GM20431 (cell line): ENCODE results near the gene SLITRK3.
"Not testable (repeated sequence)": the region's sequence is repeated elsewhere in the genome, so short reads cannot be mapped to it uniquely, and the experiment has no call there.

Experiments used
- in situ Hi-C: fragments of 300-500 bp; cut with MseI, MboI; formaldehyde crosslinking; loops from one replicate; pipeline ENCODE4 v1.15.0; 2020; ENCODE audit warnings: low sequenced_read_pairs; ENCODE audit not compliant: unreplicated experiment

SLITRK3 gene

DNA sequence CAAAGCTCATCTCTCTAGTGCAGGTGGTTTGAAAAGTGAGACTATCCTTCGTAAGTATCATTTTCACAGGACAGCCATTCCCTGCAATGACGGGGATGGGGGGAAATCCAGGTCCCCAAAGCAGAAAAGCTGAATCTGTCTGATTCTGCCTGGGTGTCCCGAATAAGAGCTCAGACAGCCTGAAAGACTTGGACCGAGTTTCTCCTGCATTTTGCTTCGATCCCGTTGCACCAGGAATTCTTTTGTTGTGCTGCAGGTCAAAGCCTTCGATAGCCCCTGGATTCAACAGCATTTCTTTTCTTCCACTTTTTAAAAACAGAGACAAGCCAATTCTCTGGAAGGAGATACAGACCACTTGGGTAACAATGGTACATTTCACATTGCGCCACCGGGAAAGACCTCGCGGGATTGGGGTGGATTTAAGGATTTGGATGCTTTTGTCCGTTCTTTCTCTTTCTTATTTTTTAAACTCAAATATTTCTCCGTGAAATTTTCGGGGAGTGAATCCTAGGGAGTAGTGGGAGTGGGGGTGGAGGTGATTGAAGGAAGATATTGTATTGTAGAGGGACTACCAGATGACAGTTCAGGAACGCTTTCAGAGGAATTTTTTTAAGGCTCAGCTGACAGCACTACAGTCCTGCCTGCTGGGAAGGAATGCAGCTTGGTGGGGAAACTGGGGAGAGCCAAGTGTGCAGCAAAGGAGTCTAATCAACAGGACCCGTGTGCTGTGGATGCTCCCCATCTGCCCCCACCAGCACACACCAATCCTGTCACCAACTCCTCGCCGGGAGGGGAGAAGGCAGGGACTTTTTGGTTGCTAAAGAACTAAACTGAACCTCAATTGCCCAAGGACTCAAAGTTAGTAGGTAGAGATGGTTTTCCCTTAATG, 2.6 kb downstream of the SLITRK3 start:
- in situ Hi-C loops = no loop called here

DNA sequence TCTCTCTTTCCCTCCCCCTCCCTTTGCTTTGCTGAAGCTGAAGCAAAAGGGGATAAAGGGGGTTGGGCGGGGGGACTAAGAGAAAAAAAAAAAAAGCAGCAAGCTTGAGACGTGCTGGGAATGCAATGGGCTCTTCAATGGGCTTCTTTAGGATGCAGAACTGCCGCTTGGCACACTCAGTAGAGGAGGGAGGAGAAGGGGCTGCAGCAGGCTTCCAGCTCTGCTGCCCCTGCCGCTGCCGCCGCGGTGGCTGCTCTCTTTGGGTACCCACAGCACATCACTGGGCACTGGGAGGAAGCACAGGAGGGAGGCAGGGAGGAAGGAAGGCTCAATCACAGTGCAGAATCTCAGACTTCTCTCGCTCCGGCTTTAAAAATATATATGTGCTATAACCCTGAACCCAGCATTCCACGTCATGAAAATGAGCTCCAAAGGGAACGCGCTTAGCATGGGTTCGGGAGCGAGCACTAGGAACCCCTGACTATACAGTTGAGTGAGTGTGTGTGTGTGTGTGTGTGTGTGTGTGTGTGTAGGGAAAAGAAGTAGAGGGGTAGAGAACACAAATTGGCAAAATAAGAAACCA, 3.5 kb downstream of the SLITRK3 start:
- in situ Hi-C loops = no loop called here

DNA sequence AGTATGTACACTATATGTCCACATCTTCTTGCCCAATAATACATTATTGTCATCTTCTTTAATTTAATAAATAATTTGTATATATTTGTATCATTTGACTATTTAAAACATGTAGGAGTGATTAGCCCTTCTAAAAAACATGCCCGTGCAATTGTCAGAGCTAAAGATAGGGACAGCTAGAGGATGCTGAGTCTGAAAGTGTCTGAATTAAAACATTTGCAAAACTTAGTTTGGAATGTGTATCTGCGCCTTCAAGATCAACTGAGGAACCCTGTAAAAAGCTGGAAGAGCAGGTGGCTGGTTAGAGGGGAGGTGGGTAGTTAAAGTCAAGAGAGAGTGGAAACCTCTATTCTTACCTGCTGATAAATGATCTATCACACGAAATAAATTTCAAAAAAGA, 4.7 kb downstream of the SLITRK3 start:
- in situ Hi-C loops = no loop called here

DNA sequence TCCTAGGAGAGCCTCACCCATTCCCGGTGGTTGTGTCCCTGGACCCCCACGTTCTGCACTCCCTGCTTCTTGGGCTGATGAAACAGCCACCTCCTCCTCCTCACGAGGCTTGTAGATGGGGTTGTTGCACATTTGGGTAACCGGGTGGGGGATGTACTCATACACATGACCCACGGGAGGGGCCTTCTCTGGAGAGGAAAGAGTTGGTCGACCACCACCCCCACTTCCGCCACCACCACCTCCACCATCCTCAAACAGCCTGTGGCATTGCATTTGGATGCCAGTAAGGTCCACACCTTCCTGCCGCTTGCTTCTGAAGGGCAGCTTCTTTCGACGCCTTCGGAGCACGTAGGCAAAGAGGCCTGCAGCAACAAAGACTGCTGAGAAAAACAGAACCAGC, 7.7 kb downstream of the SLITRK3 start:
- in situ Hi-C loops = no loop called here

DNA sequence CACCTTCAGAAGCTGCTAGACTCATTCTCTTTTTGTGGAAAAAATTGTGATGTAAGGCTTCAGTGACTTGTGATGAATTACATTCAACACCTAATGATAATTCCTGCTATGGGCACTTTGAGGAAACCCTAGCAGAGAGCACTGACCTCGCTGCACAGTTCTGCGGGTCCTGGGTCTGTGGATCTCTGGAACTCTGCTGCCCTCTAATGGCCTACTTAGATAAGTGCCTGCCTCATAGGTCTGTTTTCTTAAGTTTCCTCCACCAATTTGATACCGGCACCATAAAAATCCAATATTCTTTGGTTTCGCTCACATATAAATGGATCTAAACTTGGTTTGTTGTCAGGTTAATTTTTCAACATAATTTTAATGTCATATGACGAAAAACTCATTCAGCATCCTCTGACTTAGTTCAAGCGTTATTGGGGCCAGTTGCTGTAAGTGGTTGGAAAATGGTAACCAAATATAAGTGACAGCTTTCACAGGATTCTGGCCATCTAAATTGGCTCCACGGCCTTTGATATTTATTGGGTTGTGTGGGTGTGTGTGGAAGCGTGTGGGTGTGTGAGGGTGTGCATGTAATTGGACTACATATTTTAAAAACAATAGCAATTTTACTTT, 10.4 kb downstream of the SLITRK3 start:
- in situ Hi-C loops = no loop called here

DNA sequence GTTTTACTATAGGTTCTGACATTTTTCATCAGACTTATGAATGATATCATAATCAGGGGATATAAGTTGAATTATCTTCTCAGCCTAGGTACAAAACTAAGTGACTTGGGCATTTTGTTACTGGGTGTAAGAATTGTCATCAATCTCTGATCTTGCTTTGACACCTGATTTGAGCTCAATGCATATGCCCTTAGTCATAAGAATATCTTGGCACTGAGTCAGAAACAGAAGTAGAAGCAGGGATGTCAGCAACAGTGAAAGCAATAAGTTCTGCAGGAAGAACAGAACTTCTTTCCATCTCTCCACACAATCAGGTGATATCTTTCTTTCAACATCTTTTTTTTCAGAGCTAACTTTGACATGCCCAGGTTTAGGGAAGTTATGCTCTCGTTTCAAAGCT, 14.6 kb downstream of the SLITRK3 start:
- in situ Hi-C loops = no loop called here

DNA sequence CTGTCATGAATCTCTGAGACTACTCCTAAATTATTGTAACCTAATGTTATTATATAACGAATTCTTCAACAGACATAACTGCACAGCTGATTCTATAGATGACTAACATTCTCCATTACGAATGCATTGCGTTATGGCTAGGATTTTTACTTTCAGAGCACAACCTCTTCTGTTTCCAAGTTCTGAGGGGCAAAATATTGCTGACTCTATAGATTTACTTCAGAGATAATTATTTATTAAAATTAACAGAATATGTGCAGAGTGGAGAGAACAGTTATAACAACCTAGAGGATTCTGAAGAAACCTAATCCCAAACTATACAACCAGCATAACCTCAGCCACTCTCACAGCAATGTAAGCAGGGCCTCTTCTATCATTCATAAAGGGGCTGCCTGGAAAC, 25.9 kb downstream of the SLITRK3 start:
- in situ Hi-C loops = no loop called here

DNA sequence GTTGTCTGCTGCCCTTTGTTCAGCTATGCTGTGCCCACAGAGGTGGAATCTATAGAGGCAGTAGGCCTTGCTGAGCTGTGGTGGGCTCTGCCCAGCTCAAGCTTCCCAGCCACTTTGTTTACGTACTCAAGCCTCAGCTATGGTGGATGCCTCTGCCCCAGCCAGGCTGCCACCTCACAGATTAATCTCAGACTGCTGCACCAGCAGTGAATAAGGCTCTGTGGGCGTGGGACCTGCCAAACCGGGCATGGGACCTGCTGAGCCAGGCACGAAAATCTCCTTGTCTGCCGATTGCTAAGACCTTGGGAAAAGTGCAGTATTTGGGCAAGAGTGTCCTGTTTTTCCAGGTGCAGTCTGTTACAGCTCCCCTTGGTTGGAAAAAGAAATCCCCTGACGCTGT, 26.8 kb downstream of the SLITRK3 start:
- in situ Hi-C loops = no loop called here

DNA sequence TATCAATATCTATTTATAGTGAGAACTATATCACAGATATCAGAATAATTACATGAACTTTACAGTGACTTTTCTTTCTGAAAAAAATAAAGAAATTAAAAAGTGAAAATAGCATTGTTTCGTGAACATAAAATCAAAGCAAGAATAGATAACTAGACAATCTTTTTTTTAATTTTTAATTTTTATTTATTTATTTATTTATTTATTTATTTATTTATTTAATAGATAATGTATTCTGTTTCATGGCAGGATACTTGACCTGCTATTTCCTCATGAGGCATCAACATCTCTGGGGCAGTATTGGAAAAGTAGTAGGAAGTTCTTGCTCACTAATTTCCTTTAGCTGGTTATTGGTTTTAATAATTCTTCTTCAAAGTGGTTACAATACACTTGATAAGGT, 33.3 kb downstream of the SLITRK3 start:
- in situ Hi-C loops = no loop called here

DNA sequence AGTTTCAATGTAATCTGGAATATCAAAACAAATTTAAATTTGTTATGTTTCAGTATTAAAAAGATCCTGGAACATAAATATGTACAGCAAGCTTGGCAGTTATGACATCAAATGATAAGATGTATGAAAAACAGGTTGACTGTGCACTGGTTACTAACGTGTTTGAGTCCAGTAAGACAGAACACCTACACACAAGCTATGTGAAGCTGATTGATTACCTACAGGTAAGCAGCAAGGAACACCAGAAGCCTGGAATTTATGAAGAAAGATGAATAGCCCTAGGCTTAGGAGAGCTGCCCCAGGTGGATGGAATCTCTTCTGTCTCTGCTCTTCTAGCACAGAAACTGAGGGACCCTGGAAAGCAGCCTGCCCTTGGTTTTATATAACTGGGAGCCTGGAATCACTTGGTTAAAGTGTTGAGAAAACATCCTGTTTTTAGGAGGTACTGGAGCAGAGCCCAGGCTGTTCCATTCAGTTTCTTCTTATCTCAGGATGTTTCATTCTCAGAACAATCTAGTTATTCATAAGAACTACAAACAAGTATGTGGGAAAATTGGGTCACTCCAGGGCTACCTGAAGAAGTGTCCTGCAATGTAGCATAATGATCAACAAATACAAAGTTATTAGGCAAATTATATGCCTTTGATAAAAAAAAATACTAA, 36.3 kb downstream of the SLITRK3 start:
- in situ Hi-C loops = no loop called here

DNA sequence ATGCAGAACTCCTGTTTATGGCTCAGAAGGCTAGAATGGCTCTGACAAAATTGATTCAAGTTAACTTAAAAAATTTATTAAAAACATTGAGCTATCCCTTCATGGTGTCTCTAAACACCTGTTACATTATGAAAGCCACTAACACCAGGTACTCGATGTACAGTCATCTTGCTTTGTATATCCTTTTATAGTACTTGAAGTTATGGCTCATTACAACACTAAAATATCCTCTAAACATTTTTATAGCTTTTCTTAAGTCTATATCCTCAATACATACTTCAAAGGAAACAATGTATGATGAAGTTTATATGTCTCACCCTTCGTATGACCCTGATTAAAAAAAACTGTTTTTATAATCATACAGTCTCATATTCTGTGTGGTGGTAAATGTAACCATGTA, 38.2 kb downstream of the SLITRK3 start:
- in situ Hi-C loops = no loop called here

DNA sequence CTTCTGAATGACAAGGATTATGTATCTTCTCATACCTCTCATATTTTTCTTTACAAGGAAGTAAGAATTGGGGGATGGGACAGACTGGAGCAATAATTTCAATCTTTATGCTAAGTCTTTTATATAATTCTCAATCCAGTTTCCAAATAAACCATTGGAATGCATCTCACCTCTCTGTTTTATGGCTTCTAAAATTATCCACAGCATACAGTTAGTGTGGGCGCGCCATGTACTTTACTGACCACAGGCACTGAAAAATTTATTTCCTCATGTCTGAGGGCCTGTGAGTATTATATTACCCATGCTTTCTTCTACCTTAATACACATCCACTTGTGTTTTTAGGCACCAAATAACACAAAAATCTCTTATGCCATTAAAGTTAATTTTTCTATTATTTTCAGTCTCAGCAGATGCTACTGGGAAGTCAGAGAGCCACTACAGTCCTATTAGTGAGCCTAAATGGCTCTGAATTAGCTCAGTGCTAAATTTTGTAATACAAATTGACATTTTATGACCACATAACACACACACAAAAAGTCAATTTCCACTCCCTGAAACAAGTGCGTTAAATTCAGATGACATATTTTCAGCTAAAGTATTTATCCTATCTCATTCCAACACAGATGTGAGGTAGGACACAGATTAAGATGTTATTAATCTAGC, 39.3 kb downstream of the SLITRK3 start:
- in situ Hi-C loops = no loop called here

DNA sequence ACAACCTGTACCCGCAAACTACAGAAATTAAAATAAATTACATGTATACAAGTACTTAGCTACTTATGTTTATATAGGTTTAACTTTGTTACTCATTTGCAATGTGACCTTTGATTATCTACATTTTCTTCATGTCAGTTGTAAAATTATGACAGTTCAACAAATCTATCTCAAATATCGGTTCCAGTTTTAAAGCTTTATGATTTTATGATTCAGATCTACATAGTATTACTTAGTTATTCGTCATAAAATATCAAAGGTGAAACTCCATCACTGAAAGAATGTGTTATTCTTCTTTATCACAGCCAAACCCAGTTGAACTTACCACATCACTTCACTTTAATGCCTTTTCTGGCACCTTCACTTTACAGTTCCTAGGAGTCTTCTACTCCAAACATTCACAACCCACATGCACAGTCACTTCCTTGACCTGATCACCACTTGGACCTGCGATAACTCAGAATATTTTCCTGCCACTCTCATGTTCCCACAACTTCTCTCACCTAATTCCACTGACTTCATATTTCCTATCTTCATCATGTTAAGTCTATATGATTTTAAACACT, 47.2 kb downstream of the SLITRK3 start:
- in situ Hi-C loops = no loop called here

DNA sequence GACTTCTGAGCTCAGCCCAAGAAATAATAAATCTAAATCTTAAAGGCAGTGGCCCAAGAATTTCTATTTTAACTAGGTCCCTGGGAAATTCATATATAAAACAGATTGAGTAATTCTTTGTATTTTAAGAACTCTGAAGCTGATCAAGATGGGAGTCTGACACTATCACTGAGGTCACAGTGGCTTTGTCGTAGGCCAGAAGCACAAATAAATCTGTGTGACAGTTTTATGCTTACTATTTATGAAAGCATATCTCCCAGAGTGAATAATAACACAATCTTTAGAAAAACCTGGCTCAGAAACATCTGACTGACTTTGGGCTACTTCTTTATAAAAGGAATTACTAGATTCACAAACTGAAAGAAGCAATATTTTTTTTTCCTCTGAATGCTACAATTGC, 51.9 kb downstream of the SLITRK3 start:
- in situ Hi-C loops = no loop called here

DNA sequence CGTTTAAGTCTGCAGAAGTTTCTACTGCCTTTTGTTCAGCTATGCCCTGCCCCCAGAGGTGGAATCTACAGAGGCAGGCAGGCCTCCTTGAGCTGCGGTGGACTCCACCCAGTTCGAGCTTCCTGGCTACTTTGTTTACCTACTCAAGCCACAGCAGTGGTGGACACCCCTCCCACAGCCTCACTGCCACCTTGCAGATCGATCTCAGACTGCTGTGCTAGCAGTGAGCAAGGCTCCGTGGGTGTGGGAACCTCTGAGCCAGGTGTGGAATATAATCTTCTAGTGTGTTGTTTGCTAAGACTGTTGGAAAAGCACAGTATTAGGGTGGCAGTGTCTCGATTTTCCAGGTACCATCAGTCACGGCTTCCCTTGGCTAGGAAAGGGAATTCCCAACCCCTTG, 56.3 kb downstream of the SLITRK3 start:
- in situ Hi-C loops = not testable (repeated sequence)
